NCI-H345 (cell line): Measurements from ENCODE around the gene DMRT1.
"Not testable (repeated sequence)": the region's sequence is repeated elsewhere in the genome, so short reads cannot be mapped to it uniquely, and the experiment has no call there.

ENCODE experiments used
- DNase-seq: peaks from one replicate; lab custom pipeline; 2025; lab: John Stamatoyannopoulos, UW

DMRT1 gene

DNA sequence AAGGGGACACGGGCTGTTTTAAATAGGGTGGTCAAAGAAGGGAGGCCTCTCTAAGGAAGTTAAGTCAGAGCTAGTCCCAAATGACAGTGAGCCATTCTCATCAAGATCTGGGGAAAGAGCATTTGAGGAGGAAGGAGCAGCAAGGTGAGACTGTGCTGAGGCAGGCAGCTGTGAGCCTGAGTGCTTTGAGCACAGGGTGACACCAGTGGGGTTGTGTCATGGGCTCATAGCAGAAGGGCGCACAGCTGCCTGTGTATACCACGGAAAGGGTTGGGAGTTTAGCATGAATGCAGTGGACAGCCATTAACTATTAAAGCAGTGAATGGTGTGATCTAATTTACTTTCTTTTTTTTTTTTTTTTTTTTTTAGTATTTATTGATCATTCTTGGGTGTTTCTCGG is 19.2 kb downstream of the DMRT1 start:
- no peak for DNase-seq

- not testable (repeated sequence) for DNase-seq
These were observed 20.0 kb downstream of the DMRT1 start for GRCh38 chr9:861525-861924.

DNA sequence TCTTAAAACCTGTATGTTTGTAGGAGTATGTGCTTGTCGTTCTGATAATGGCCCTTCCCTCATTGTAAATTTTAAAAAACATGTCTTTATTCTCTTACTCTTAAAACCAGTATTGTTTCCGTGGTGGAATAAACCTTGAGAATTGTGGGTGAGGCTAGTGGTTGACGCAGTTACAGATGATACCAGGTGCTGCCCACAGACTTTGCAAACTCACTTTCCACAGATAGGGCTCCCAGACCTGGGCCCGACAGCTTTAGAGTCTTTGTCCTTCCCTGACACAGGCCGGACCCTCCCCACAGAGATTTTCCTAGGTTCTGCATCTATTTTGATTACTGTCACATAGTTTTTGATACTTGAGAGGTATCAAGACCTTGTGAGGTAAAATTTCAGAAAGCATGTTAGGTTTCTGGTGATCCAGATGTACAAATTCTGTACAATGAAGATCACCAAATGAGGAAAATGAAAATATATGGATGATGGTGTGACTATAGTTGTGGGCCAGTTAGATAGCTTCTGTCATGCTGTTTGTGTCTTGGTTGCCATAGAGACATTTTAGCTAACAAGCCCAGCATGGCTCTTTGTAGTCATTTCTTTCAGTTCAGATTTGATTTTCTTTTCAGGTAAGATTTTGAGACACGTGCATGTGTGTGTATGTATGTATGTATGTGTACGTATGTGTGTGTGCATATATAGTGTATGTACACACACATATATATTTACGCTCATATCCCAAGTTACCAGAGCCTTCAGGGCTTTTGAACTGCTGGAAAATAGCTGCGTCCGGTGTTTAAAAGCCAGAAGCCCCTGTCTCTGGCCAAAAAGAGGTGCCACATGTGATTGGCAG is 33.8 kb downstream of the DMRT1 start:
- no peak for DNase-seq

DNA sequence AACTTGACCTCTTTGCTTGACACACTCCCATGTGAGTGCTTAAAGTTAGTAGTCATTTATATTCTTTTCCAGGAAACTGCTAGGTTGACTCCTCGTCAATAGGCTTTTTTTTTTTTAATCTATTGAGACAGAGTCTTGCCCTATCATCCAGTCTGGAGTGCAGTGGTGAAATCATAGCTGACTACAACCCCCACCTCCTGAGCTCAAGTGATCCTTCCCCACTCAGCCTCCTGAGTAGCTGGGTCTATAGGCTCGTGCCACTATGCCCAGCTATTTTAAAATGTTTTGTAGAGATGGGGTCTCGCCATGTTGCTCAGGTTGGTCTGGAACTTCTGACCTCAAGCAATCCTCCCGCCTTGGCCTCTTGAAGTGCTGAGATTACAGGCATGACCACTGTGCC is 34.9 kb downstream of the DMRT1 start:
- no peak for DNase-seq

GRCh38 chr9:878239-878638 is 36.7 kb downstream of the DMRT1 start:
- no peak for DNase-seq

GRCh38 chr9:880725-881124 is 39.2 kb downstream of the DMRT1 start:
- no peak for DNase-seq

DNA sequence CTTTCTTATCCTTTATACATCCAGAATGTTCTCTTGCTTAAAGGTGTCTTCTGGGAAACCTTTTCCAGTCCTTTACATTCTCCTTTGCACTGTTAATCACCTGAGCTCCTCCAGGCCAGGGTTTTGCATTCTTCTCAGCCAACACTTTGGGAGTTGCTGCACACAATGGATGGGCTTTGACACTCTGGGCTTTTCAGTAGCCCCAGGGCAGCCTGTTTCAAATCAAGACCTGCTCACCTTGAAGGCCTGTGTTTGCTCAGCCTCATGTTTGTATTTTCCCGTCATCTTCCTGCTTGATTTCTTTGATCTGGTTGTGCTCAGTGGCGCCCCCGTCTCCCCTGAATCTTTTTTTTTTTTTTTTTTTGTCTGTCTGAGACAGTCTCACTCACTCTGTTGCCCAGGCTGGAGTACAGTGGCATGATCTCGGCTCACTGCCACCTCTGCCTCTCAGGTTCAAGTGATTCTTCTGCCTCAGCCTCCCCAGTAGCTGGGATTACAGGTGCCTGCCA is 41.0 kb downstream of the DMRT1 start:
- DNase-seq = no peak

- DNase-seq = no peak
These were observed 41.5 kb downstream of the DMRT1 start for GRCh38 chr9:883011-883410.

GRCh38 chr9:886886-887285 is 45.4 kb downstream of the DMRT1 start:
- DNase-seq = no peak

DNA sequence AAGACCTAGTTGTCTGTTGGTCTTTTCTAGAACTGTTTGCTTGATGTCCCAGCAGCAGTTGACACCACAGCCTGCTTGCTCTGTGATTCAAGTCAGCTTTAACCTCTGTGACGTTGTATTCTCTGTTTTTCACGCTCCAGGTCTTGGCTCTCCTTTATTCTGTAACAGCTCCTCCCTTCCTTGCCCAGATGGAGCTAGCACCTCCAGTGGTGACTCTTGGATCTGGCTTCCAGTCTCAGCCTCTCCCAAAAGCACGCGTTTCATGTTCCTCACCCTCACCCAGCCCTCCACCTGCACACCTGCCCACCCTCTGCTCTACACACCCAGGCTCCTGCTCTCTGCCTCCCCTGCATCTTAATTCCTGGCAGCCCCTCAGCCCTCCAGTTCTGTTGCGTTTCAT is 50.6 kb downstream of the DMRT1 start:
- DNase-seq = no peak

DNA sequence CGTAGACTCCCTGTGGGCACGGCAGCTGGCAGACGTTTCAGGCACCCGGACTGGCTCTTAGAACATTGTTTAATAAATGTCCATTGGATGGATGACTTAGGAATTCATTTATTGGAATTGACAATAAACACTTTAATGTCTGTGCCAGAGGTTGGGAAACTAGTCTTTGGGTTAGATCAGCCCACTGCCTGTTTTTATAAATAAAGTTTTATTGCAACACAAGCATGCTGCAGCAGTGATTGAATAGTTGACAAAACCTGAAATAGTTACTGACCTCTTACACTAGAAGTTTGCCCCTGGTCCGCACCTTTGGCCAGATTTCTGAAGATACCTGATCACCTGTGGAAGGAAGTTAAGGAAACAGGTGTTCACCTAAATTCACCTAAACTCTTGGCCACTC is 51.6 kb downstream of the DMRT1 start:
- DNase-seq = no peak

- peak; percentile 48 for DNase-seq
These were observed 52.4 kb downstream of the DMRT1 start for GRCh38 chr9:893843-894420.

DNA sequence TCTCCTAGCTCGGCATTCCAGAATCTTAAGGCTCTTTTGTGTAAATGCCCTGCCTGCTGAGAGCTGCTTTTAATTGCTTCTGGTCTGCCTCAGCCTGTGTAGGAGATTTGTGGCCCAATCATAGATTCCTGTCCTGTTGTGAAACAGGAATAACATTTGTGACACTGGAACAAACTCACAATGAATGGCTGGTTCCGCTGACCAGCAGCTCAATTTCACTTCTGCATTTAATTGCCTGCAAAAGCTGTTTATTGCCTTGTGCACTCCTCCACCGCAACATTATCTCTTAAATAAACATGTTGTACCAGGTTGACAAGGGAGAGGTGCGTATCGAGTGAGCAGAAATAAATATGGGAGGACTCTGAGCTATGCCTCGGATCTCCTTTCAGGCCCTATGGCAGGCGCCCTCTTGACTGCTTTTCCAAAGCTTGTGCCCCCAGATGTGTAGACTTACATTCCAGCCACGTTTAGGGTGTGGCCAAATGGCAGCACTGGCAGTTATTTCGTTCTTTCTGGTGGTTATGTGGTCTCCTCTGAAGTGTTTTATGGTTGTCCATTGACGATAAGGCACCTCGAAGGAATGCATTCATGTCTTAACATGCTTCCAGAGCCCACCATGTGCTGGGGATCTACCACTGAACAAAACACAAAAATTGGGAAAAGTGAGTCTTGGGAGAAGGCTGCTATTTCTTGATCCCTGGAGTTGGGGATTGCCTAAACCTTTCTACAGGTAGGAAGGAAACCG is 58.1 kb downstream of the DMRT1 start:
- DNase-seq = no peak

DNA sequence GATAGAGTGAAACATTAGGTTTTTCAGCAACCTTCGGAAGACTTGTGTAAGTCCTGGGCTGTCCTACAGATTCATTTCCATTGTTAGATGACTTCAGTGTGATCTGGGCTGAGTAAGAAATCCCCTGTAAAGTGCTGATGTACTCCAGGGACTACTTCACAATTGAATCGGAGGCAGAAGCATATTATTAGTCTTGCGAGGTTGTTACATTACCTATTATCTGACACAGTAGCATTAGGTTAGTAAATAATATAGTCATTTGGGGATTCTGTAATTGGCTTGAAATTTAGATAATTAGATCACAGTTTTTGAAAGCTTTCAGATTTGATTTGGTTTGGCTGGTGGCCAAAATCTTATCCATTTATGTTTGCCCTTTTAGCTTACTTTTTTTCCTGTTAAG is 62.4 kb downstream of the DMRT1 start:
- DNase-seq = no peak

DNA sequence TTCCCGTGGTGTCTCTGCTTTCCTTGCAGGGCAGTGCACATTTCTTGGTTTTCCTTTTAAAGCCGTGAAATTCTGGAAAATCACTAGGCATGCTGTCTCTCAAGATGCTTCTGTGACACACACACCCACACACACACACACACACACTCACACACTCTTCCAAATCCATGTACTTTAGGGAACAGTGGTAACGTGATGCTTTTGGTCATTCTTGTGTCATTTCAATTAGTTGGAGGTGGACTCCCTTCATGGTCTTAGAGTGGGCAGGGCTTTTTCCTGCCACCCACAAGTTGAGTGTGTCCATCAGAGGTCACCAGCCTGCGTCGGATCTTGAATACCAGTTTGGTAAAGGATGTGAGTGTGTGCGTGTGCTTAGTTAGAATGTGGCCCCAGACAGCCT is 64.4 kb downstream of the DMRT1 start:
- DNase-seq = no peak

DNA sequence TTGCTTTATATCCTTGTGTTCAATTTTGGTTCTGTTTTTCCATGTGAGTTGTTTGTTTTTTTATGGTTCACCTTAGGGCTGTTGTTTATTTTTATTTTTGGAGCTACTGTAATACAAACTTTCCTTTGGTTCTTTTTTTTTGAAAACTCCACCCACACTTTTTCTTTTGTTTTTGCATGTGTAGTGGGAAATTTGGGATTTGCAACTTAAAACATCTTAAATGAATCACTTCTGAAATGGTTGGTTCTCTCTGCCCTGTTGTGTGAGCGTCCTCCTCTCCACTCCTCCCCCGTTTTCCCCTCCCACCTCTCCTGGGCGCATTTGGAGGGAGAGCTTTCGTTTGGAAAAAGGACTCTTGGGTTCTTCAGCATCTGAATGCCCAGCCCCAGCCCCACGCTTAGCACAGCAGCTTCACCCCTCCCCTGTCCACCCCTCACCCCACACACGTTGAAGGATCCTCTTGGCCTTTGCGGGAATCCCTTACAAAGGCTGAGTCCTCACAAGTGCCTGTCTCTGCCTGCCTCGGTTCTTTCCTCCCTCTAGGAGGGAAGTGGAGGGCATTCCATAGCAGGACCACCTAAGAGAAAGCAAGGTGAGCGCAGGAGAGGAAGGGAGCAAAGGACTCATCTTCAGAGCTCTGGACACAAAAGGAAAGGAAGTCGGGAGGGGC is 67.2 kb downstream of the DMRT1 start:
- DNase-seq = no peak

DNA sequence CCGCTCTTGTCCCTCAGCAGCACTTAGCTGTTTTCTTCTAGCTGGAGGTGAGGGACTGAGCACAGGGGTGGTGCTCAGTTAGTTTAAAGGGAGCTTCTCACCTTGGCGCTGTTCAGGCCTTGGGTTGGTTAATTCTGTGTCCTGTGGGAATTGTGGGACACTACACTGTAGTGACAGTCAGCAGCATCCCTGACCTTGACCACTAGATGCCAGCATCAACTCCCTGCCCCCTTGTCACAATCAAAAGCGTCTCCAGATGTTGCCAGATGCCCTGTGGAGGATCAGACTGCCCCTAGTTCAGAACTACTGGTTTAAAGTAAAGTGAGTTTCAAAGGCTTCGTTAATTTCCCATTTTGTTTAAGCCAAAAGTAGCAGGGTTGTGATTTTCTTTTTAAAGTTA is 69.5 kb downstream of the DMRT1 start:
- no peak for DNase-seq

DNA sequence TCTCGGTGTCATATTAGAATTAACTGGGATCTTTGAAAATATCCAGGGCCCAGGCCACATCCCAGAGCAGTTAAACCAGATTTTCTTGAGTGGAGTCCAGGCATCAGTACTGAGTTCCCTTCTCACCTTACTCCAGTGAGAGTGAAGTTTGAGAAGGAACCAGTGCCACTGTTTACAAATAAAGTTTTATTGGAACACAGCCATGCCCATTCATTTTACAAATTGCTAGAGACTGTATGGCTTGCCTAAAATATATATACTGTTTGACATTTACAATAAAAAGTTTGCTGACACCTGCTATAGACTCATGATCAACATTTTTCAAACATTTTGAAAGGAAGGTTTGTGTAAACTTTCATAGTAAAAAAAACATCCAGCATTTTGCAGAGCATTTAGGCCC is 71.3 kb downstream of the DMRT1 start:
- no peak for DNase-seq

DNA sequence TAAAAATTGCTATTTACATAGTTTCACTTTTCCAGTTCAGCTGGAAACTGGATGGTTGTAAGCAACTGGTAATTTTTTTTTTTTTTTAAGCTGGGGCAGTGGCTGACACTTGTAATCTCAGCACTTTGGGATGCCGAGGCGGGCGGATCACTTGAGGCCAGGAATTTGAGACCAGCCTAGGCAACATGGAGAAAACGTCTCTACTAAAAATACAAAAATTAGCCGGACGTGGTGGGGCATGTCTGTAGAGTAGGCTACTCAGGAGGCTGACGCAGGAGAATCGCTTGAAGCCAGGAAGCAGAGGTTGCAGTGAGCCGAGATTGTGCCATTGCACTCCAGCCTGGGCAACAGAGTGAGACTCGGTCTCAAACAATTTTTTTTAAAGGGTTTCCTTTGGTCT is 72.0 kb downstream of the DMRT1 start:
- DNase-seq = not testable (repeated sequence)

DNA sequence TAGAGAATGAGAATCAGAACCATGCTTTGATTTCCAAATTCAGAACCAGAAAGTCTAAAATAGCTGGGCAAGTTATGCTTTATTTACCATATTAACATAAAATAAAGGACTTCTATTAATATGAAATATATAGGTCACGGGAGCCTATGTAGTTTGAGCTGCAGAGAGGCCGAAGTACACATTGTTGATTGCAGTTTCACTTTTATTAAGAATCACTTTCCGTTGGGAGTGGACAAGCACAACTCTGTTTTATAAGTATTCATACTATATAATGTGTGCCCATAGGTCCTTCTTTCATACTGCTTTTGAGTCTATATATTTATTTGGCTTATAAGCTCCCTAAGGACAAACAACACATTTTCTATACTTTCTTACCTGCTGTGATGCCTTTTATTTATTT is 76.2 kb downstream of the DMRT1 start:
- DNase-seq = no peak

GRCh38 chr9:920927-921326 is 79.4 kb downstream of the DMRT1 start:
- no peak for DNase-seq

- no peak for DNase-seq
These were observed 80.7 kb downstream of the DMRT1 start for GRCh38 chr9:922171-922570.
